HG03064 (cell line): ENCODE results near the gene MCC.

ENCODE experiments used
- ATAC-seq: cut with Tn5 transposase; IDR thresholded peaks from one replicate; pipeline ENCODE4 v1.9.1; 2021; ENCODE audit warnings: low read depth; ENCODE audit not compliant: unreplicated experiment

MCC gene

DNA sequence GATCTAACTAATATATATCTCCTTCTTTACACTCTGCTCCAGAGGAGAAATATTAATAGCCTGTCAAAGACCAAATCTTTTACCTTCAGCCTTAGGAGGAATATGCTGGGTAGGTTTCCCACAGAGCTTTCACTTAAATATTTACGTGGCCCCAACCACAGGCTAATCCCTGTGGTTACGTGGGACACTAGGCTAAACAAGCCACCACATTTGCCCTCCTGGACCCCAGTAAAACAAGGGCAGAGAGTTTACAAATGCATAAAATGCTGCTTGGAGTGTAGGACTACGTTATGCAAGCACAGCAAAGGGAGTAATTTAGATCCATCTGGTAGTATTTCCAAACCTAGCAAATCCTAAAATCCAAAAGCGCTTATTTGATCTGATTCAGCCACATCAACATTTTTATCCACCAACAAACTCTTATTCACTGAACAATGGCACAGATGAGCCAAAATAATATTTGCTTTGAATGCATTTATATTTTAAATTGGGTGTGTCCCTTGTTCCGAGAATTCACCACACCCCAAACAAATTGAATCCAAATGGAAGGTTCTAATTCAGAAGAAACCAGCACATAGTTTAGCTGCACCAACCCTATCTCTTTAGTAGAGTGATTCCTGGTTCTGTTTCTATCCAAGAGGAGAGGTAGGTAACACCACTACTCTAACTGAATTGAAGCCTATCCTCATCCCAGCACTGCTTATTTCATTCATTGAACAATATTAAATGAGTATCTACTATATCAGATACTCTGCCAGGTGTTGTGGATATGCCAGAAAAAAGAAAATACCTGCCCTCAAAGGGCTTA lies 232.5 kb downstream of the MCC start:
- no peak for ATAC-seq

DNA sequence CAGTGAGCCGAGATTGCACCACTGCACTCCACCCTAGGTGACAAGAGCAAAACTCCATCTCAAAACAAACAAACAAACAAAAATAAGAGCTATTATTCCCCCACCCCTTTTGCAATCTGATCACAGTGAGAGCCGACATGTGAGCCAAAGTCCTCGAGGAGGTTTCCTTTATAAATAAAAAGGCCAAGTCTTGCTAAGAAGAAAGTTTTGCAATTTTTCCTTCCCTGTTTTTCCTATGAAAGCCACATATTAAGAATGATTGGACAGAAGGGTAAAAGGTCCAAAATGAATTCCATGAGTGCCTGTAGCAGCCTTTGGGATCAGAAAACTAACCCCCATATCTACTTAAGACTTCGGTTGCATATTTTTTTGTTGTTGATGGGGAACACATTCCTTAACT lies 233.1 kb downstream of the MCC start:
- no peak for ATAC-seq

DNA sequence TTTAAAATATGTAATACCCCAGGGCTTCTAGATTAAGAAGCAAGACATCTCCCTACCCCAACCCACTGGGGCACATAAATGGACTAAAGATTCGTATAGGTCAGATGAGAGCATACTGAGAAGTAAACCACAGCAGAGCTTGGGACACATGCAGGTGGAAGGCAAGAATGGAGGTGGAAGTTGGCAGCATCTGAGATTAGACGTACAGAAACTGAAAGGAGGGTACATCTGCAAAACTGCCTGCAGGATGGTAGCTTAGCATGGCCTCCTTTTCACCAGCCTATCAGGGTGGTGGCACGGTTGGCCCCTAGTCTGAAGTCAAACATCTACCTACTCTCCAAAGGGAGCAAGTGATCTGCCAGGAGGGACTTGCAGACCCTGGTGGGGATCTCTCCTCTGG lies 235.2 kb downstream of the MCC start:
- no peak for ATAC-seq

DNA sequence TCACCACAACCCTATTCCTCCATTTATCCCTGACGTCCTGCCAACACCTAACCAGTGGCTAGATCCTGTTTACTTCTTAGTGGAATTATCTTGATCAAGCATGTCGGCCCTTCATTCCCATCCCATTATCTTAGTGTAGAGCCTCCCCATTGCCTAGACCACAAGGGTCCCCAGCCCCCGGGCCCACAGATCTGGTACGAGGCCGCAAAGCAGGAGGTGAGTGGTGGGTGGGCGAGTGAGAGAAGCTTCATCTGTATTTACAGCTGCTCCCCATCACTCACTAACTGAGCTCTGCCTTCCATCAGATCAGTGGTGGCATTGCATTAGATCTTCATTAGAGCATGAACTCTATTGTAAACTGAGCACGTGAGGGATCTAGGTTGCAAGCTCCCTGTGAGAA lies 236.2 kb downstream of the MCC start:
- ATAC-seq, result no peak

DNA sequence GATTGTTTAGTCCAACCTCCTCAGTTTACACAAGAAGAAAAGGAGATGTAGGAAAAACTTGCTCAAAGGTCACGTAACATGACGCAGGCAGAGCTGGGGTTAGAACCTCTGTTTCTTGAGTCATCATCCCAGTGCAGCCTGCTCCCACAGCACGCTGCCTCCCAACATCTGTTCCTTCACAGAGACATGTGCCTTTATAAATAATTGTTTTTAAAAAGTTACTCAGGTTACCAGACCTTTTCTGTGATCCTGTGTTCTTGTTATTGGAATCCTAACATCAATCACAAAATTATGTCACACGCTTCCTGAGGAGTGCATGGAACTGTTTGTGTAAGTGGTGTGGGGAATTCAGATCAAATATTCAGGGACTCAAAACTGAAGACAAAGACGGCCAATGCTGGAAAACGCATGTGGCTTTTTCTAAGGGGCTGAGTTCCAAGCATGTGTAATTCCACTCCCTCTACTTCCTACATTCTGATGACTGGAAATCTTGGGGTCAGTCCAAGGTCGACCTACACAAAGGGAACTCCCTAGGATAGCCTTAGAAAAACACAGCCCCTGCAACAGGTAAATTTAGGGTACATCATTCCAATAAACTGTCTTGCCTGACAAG lies 237.8 kb downstream of the MCC start:
- no peak for ATAC-seq

DNA sequence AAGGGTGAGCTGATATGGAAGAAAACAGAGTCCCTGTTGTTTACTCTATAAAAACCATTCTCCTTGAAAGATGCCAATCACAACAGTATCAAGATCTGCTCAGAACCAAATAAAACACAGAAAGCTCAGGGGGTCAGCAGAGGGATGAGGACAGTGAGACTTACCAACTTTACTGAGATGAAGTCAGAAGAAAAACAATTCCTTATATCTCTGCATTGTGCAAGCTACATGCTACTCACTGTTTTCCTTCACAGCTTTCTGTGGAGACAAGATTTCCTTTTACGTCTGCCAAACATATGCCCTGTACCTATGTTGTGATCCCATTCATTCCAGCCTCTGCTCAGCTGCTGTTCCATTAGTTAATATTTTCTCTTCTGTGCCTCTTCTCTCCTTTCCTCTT lies 239.0 kb downstream of the MCC start:
- ATAC-seq, result no peak

DNA sequence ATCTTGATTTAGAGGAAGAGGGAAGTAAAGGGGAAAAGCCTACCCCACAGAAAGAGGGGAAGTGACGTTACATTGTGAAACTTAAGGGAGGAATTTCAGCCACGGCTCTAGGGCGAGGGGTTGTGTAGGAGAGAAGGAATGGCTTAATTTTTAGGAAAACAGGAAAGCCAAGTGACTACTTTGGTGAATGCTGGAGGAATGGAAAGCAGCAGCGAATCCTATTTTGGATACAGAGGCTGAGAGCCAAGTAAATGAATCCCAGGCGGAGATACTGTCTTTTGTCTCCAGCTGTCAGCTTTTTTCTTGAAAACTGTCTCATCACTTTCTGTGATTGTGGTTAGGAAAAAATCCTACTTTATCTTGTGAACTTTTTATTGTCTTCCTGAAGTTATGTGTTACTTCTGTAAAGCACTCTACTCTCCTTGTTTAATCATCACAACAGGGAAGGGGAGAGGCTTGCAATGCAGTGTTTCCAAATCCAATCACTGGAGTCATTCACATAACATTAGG lies 241.8 kb downstream of the MCC start:
- no peak for ATAC-seq

DNA sequence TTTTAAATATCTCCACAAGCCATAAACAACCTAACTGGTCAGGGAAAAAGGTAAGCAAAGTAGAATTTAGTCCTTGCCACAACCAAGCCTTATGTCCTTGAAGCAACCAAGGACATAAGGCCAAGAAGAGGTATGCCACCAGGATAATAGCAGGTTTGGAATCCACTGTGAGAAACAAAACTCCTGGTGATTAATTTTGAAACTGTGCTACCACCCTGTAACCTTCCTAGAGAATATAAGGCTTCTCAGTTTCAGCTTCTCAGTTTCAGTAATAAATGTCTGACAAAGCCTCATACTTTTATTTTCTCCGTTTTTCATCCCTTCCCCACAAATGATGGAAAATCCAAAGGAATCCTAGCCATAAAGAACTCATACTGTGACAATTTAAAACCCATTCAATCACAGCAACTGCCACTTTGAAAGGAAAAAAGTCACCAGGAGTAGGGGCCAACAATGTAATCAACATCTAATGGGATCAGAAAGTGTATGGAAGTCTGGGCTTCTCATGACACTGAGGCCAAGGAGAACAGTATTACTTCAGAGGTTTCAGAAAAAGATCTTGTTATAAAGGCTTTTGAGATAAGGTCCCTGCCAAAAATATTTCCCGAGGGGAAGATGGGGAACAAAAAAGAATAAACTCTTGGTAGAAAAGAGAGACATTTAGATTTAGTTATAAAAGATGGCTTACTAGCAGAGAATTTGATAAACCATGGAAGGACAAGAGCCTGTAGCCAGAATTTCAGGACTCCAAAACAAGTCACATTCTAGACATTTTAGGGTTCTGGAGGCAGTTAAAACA lies 242.6 kb downstream of the MCC start:
- no peak for ATAC-seq

DNA sequence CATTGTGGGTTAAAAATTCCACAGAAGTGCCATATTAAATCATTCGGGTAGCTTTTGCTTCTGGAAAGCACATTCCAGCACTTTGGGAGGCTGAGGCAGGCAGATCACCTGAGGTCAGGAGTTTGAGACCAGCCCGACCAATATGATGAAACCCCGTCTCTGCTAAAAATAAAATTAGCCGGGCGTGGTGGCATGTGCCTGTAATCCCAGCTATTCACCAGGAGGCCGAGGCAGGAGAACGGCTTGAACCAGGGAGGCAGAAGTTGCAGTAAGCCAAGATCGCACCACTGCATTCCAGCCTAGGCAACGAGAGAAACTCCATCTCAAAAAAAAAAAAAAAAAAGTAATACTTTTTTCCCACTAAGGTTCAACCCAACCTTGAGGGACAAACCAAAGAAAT lies 243.3 kb downstream of the MCC start:
- ATAC-seq, result no peak

DNA sequence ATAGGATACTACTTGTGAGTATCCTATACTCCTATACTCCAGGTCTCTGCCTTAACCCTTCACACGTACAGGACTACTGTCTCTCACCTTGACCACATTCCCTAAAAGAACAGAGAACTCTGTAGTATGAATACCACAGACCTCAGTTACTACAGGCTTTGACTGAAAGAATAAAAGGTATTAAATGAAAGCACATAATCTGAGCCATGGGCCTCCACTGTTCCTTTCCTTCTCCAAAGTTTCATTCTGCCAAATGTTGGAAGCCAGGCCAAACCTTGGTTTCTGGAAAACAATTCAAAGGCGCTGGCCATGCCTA lies 244.9 kb downstream of the MCC start:
- ATAC-seq, result no peak

DNA sequence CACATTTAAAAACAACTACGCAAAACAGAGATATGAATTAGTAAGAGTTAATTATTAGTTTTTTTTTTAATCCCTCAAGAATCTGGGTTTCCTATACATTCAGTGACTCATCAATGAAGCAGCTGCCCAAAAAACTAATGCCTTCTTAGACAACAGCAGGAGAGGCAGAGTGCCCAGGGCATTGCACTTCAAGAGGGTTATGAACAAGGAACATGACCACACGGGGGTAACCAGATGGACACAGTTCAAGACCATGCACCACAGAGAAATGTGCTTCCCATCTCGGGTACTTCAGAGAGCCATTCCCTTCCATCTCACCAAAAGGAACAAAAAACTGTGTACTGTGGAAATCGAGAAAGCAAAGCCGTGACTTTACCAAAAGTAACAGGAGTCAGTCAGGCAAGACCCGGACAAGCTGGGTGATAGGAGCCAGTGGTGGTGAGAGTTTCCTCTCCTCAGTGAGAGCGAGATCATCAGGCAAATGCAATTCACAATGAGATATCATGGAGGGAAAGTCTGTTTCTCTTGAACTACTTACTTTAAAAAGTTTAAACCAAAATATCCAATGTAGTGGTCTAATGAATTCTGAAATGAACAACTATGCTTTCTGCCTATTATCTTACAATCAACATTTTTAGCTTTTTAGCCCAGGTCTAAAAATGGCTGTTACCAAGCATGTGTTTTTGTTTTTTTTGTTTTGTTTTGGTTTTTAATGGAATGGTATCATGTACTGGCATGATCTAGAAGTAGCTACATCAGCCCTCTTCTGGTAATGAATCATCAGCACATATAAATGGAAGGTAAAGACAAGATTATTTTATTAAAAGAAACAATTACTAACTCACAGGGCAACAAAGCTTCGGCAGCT lies 245.5 kb downstream of the MCC start:
- no peak for ATAC-seq

DNA sequence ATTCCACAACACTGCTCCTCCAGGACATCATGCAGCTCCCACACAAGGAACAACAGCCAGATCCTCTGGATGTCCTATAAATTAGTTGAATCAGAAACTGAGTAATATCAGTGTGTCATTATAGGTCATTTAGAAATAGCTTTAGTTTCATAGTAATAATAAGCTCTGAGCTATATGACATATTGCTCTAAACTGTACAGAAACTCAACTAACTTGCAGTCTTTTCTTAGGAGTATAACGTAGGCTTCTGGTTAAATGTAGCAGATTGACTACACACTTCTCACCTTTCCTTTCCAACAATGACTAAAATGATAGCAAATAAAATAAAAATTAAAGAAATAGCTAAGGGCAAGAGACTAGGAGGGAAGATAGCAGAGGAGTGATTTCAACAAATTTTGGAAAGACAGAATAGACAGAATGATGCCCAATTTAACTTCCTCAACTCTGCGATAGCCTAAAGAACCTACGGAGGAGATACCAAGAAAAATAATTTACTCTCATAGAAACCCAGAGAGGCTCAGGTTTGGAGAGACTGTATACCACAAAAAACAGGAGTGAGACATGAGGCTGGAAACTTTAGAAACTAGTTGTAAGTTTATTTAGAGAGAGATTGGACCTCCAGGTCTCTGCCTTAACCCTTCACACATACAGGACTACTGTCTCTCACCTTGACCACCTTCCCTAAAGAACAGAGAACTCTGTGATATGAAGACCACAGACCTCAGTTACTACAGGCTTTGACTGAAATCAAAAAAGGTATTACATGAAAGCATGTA lies 247.1 kb downstream of the MCC start:
- no peak for ATAC-seq

DNA sequence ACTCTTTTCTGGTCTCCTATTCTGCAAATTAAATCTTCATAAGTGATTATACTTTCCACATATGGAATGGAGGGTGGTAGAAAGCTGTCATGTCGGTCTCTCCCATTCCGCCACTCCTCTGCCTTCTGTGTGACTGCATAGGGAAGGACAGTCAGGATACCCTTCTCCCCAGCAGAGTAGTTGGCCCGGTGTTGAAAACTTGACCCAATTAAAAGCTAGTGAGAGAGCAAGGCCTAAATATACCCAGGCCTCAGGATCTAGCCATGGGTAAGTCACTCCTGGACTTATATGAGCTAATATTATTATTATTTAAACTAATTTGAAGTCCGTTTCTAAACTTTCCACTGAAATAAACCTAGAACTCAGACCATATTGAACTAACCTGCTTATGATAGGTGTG lies 248.2 kb downstream of the MCC start:
- ATAC-seq, result no peak

DNA sequence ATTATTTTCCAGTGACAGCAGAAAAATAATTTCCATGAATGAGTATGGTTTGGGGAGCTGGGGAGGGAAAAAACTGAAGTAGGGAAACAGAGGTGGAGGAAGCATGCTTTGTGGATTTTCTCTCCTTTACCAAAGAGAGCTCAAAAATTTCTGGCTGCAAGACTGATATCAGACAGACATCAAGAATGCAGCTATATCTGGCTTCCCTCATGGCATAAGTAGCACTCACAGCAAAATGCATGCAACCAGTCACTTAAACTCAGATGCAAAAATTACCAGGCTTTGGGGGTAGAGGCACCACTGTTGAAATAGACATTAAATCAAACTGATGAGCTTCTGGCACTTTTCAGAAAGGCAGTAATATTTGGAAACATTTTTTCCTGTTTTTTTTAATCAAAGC lies 250.4 kb downstream of the MCC start:
- ATAC-seq, result no peak

DNA sequence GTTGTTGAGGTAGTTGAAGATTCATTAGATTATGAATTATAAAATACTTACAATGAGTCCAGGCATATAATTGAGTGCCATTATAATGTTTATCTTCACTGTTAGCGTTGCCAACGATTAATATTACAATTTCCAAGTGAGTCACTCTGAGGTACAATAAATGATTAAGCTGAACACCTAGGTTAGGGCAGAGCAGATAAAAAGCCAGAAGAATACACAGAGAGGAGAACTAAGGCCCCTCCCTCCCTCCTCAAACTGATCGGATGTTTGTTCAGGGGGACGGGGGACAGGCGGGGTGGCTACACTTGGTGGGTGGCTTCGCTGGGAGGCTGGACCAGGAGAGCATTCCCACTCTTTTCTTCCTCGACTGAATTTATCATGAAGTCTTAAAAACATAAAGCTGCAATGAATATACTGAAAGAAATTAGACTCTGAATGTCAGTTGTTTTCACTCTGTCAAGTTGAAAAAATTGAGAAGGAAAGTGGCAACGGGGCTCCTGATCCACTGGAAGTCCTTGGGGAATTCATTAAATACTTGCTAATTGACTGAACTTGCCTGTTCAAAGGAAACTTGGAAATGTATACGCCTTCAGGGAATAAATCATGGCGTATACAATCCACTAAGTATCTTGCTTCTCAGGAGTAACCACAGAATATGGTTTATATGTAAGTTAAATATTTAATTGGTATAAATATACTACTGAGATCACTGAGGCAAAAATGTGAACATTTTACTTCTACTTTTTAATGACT lies 251.5 kb downstream of the MCC start:
- ATAC-seq, result no peak

DNA sequence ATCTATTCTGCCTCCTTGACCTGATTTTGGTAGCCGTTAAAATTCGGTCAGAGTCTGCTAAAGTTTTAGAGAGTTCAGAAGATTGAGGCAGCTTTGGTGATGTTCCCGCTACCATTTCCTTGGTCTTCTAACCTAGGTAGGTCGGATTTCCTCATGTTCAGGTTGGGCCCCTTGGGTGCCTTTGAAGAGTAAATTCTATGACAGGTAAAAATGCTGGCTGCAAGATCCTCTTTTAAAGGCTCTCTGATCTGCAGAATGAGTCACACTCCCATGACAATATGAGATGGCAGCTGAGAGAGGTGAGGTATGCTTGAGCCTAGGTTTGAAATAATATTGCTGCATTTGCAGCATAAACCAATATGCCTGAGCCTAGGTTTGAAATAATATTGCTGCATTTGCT lies 252.4 kb downstream of the MCC start:
- no peak for ATAC-seq

DNA sequence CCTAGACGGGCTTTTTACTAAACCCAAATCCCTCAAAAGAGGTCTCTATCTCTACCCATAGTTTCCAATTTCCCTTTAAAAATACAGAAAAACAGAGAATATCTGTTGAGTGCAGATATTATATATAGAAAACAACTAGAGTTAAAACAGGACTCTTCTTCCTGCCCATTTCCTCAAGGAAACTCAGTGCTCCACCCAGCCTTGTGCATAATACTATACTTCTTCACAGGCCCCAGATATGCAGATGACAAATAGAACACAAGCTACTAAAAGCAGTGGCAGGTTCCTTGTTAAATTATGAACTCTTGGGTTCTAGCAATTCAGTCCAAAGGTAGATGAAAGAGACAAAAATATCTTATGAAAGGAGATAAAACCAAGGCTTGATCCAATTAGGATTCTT lies 253.7 kb downstream of the MCC start:
- no peak for ATAC-seq

DNA sequence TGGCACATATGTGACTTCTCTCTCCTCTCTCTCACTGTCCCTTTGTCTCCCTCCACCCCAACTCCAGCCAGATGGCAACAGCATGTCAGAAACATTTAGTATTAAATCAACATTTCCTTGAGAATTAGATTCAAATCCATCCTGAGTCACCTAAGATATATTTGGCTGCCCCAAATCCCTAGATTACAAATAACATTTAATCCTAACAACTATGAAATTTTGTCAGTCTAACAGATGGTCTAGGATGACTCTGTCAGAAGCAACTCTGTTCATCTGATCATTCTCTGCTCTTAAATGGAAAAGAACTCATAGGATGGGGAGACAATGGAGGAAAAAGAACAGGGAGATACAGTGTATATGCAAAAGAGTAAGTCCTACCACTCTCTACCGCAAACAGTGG lies 254.6 kb downstream of the MCC start:
- ATAC-seq, result no peak

DNA sequence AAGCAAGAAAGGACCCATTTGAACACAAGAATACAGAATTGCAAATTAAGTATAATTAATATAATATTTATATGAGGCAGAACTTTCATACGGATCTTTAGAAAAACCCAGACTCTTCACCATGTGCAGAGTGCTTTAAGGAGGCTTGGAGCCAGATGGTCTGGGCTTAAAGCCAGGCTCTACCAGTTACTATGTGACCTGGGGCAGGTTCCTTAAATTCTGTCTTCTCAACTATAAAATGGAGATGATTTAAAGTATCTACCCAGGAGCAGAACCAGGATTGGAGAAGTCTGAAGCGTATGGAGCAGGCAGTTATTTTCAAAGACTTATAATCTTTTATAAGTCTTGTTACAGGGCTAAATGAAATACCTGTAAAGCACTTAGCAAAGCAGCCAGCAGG lies 255.6 kb downstream of the MCC start:
- ATAC-seq, result no peak
